ENCODE results near the gene FMNL2.
"Not testable (repeated sequence)": the region's sequence is repeated elsewhere in the genome, so short reads cannot be mapped to it uniquely, and the experiment has no call there.

The FMNL2 gene

DNA sequence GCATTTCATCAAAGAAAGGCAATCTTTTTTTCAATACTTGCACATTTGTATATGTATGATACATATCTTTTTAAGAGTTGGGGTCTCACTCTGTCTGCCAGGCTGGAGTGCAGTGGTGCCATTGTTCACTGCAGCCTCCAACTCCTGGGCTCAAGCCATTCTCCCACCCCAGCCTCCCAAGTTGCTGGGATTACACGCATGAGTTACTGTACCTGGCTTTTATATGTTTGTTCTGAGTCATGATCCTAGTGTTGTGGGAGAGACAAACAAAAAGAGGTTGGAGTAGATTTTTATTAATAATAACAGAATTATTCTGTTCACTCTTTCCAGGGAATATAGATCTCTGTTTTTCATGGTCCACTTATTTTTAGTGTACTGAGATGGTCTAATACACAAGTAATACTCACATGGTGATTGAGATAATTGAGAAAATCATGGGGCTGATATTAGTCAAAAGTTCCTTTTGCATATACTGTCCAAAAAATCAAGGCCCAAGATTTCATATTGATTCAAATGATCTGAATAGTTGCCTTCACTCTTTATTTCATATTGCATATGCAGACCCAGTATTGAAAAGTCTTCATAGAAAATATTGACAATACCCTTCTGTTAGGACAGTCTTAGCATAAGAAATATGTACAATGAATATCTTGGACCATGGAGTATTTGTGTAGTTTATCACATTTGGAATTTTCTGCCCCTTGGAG, 138.3 kb downstream of the FMNL2 start:
- DNase-seq, result no peak

DNA sequence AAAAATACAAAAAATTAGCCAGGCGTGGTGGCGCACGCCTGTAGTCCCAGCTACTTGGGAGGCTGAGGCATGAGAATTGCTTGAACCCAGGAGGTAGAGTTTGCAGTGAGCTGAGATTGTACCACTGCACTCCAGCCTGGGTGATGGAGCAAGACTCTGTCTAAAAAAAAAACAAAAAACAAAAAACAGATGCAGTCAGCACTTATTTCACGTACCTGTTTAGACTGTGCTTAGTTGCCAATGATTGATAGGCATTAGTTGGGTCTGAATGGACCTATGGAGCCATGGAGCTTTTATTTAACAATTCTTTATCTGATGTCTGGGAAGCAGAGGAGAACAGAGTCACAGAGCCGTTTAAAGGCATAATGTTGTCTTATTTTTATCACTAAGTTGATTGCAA, 139.5 kb downstream of the FMNL2 start:
- DNase-seq, result not testable (repeated sequence)

DNA sequence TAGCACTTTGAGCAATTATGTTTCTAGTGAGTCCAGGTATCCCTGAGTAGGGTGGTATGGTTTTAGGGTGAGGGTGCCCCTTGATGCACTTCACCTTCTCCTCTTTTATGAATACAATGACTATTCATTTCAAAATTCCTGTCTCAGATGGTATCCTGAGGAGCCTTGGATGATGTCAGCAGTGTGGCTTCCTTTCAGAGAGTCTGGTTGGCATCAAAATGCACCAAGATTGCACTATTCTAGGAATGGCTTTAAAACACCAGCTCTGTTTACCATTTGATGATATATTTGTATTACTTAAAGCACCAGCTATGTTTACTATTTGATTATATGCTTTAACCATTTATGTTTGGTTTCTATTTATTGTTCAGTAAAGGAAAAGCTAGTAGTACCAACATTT, 141.0 kb downstream of the FMNL2 start:
- no peak for DNase-seq

DNA sequence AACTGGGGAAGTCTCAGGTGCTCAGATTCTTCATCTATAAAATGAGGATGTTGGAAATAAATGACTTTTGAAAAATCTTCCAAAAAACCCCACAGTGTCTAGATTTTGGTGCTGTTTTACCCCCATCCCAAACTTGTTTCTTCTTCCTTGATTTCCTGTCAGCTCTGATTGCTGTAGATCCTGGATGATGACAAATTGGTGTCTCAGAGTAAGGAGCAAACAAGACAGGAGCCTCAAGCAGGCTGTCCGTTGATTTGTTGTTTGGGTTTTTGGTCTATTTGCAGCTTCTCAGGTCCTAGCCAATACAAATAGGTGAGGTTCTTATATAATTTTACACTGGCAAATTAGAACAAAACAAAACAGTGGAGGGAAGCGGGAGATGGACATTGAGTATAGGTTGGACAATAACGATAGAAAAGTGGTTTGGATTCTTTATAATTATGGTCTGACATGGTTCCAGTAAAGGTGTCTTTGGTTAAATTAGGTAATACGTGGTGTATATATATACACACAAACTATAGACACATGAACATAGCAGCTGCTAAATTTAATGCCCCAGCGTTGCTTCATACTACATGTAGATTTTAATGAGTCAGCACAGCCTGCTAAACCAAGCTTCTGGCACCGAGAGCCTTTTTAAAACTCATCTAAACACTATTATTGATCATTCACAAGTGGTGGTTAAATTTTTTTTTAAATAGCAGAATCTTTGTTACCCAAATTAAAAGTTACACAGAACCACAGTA, 142.5 kb downstream of the FMNL2 start:
- no peak for DNase-seq

DNA sequence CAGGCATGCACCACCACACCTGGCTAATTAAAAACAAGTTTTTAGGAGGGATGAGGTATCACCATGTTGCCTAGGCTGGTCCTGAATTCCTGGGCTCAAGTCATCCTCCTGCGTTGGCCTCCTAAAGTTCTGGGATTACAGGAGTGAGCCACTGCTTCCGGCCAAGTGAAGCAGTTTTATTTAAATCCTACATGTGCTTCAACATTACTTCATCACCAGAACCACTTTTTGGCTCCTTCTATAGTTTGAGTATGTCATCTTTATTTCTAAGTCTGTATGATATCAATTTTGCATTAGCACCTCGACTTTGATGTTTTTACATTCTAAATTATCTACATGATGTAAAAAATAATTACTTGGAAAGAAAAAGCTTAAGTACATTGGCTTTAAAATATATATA, 144.3 kb downstream of the FMNL2 start:
- no peak for DNase-seq

DNA sequence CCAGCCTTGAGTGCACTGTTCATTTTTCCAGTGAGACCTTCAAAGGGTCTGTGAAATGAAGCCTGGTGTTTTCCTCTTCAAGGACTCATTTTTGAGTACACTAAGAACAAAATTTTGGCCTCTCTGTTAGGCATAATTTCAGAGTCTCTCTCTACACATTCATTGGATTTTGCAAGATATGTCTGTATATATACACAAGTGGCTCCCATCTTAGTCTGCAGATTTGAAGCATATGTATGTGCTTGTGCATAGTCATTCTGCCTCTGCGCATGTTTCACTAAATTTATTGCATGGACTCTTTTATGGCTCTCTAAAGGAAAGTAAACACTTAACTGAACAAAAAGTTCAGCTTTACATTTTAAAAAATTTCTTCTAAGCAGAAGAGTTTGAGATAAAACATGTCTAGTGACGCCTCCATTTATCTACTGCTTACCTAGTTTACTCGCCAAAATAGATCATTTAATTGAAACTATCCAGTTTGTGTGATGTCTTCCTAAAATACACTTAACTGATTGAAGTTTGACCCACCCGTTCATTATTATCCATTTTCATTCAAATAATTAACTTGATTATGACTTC, 145.9 kb downstream of the FMNL2 start:
- no peak for DNase-seq

DNA sequence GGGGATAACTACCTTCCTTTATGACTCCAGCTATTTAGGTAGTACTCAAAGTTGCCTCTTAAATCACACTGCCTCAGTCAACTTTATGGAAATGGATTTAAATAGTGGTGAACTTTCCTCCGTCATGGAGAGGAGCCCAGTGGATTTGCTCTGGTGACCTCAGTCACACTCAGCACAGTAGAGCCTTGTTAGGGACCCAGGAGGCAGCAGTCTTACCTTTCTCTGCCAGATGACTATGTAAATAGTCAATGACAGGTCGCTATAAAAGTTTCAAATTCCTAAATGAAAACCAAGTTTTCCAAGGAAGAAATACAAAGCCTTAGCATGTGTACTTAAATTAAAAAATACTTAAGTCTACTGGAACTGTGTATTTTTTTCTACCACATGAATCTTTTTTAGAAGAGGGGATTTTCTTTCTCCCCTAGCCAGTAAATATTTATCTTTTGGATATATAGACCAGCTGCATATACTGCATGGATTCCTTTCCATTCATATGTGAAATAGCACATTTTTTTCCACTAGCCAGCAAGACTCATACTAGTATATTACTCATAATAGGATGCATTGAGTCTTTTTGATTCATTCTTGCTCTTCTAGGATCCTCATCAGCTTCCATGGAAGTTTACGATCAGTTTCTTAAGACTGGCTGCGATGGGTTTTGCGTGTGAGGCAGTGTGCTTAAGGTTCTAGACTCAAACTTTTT, 147.1 kb downstream of the FMNL2 start:
- no peak for DNase-seq

DNA sequence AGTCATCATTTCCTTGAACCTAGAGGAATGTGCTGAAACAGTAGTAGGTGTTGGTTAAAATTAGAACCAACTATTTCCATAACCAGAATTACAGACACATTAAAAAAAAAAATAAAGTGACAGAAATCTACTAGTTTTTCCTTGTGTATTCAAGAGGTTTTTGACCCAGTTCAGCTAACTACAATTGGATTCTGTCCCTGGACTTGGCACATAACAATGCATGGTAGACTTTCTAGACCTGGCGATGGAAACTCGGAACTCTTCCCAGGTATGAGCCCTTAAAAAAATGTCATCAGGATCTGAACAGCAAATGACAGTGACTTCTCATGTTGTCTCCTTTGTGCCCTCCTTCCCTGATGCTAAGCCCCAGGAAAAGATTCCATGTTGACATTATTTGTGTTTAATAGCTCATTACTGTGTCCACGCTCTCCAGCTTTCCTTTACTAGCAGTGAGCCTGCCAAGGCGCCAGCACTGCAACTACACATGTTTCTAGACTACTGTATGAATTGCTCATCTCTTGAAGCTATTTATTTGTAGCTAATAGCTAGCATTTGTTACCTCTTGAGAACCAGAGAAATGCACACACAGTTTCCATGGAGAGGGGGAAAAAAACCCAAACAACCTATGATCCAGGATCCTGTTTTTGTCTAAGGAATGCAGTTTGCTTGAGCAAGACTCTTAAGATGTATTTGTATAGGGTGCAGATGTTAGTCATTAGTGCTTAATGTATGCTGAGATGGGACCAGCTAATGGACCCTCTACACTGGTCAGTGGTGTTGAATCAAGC, 148.5 kb downstream of the FMNL2 start:
- no peak for DNase-seq

DNA sequence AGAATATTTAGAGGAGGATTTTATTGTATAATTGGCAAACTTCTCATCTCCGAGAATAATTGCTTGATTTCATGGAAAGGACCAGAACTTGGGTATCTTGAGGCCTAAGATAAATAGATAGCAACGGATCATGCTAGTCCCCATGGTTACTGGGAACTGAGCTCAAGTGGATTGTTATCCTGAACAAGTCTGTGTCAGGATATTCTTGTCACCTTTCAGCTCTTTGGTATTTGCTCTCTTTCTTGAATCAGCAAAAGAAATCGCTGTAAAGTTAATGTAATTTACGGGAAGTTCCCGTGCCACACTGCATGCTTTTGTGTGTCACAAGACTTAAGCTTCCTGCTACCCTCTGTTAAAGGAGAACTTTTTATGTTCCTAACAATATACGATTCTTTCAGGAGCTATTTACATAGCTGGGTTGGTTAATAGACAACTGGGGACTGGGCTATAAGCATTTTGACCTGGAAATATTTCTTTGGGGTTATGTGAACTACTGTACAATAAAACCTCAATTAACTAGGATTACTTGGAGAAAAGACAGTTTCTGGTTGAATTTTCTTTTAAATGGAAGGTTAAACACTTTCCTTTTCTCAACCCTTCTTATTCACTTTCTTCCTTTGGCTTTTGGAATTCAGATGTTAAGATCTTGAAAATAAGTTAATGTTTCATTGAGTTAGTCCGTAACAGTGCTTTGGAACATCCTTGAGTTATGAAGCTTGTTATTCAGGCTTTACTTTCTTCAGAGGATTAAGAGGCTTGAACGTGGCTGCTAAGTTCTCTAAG, 151.2 kb downstream of the FMNL2 start:
- no peak for DNase-seq

DNA sequence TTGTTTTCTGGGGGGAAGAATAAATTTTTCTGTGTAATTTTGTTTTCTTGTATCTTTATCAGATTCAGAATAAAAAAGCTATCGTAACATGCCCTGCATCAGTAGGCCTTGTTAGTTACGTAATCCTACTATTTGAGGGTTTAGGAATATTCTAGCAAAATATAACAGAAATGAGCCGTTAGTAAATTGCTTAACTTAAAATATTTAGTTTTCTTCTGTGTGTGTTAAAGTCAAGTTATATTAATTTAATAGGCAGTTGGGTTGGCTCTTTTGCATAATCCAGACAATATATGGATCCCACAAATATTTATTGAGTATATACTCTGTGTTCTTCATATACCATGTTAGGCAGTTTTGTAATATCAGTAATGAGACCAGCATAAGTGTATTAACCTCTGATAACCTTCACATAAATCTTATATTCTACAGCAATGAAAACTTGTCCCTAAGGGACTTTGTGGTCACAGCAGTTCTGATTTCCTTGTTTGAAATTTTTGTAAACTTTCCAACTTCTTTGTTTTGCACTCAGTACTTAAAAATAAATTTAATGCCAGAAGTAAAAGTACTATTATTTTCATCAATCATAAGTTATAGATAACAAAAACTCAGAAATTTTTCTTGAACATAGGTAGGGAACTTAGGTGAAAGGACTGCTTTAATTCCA, 151.9 kb downstream of the FMNL2 start:
- no peak for DNase-seq

DNA sequence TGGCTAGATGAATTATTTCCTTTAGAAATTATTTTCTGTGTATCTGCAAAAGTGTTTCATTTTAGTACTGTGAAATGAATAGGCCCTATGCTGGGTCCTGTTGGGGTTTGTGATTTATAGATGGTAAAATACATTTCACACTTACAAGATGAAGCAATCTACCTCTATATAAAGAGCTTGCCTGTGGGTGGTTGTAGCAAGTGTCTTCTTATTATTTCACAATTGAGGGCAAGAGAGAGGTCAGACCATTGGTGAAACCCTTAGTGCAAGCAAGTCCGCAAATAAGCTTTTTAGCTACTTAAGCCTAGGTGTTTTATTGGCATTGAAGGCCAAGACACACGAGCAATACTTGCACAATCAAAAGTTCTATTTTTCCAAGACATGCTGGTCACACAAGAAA, 153.1 kb downstream of the FMNL2 start:
- DNase-seq, result no peak

DNA sequence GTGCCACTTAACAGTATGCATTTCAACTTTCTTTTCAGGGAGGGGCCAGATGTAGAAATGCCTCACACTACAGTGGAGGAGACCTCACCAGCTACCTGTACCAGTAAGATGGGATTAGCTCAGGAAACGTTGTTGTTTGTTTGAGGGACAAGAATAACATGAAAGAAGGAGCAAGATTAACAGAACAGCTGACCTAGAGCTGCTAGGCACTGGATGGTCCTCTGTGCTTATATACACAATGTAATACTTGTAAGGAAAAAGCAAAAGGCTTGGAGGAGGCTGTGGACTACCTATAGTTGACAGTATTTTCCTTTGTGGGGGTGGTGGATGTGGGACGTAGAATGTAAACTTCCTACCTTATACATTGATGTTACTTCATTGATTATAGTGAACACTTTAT, 154.4 kb downstream of the FMNL2 start:
- DNase-seq, result no peak

DNA sequence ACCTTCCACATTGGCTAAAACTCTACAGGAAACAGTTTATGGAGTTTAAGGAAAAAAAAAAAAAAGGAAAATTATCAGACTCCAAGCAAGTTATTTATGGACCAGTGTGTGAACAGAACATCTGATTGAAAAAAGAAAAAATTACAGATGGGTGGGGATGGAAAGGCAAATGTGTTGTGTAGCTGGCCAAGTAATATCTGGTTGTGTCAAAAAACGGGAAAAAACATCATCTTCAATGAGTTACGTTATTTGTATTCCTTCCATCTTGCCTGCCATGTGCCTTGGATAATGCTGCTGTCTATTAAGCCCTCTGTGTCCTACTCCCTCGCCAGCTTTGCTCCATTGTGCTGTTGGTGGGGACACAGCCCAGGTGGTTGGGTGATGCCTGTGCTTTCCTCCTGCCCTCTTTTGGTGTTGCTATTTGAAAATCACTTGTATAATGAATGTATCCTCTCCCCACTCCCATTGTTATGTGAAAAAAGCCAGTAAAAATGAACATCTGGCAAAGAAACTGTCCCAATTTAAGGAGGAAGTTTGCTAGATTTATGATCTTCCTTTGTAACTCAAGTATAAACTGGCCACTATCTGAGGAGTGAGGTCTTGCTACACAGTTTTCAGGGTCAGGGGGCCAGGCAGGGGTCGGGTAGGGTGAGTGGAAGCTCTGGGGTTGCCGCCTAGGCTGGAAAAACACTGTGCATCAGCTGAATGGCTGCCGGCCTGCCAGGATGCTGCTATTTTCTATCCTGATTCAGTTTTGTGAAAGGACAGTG, 155.9 kb downstream of the FMNL2 start:
- DNase-seq, result no peak

DNA sequence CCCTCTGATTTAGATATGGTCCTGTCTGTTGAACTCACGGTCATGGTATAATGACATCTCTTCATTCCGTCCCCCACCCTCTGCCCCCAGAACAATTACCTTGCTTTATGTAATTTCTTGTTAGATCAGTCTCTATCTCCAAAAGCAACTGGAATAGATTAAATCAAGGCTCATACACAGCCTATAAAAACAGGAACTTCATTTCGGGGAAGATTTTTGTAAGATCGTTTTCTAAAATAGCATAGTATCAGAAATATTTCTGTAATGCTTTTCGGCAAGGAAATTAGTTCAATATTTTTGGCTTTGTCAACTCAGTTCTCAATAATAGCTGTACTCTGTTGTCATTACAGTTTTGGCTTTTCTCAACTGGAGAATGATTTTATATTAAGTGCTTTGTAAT, 157.2 kb downstream of the FMNL2 start:
- DNase-seq, result no peak

DNA sequence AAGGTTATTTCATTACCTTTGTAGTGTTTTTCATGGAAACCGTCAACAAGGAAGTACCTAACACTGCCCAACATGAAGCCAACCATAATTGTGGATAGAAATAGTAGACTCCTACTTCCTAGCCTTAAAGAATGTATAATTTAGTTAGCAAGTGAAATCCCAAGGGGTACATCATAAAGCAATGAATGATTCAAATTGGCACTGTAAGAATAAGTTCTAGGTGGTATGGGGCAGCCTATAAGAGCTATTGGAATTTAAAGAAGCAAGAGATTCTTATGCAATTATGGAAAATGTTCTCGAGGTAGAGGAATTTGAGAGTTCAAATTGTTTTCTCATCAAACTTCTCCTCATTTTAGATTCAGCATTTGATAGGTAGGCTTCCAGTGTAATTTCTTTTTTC, 157.9 kb downstream of the FMNL2 start:
- DNase-seq, result no peak

DNA sequence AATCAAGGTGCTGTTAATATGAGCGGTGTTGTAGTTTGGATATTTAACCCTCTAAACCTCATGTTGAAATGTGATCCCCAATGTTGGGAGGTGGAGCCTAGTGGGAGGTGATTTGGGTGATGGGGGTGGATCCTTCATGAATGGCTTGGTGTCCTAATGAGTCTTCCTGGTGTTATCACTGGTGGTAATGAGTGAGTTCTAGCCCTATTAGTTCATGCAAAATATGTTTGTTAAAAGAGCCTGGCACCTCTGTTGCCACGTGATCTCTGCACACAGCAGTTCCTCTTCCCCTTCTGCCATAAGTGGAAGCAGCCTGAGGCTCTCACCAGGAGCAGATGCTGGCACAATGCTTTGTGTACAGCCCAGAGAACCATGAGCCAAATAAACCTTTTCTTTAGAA, 158.4 kb downstream of the FMNL2 start:
- no peak for DNase-seq

DNA sequence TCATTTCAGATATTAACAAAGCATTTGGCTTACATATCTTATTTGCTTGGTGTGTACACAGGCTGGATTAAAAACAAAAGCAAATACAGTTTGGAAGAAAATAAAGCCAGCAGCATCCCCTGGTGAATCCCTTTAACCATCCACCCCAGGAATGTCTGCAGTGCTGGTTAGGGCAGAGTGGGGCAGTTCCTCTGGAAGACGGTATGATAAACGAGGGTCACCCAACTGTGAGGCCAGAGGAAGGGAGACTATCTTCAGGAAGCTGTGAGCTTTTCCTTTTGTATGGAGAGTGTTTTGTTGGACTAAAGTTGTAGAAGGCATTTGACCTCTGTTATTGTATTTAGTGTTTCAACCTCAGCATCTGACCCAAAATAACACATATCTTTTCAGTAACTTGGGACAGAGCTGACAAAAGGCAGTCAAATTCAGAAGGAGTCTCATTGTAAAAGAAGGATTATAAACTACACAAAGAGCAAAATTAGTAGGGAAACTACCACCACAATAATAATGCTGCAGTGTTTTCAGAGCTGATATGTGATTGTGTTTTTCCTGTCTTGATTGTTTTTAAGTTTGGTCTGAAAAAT, 159.1 kb downstream of the FMNL2 start:
- no peak for DNase-seq

DNA sequence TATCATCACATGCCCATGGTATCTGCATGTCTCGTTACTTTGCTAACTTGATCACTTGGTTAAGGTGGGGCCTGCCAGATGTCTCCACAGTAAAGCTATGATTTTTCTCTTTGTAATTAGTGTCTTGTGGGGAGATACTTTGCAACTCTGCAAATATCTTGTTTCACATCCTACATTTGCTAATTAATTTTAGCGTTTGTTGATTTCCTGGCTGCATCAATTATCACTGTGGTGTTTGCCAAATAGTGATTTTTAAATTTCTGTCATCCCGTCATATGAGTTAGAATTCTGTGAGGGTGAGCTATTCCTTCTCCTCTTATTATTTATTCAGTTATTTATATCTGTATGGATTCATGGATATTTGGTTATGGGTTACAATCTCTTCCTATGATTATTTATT, 161.4 kb downstream of the FMNL2 start:
- DNase-seq, result no peak

DNA sequence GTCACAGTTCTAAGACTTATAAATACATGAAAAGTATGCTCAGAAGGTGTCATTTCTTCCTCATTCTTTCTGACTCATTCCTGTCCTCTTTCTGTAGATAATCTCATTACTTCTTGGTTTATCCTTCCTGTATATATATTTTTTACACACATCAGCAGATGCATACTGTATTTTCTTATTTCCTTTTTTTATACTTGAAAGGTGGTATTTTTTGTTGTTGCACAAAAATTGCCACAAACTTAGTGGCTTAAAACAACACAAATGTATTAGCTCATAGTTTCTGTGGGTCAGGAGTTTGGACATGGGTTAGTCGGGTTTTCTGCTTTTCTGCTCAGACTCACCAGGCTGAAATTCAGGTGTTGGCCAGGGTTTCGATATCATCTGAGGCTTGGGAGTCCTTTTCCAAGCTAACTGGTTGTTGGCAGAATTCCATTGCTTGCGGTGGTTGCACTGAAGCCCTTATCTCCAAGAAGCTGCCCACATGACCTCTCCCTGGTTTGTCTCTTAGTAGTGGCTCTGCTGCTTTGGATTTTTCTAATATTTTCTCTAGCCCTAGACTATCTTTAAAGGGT, 162.6 kb downstream of the FMNL2 start:
- no peak for DNase-seq

DNA sequence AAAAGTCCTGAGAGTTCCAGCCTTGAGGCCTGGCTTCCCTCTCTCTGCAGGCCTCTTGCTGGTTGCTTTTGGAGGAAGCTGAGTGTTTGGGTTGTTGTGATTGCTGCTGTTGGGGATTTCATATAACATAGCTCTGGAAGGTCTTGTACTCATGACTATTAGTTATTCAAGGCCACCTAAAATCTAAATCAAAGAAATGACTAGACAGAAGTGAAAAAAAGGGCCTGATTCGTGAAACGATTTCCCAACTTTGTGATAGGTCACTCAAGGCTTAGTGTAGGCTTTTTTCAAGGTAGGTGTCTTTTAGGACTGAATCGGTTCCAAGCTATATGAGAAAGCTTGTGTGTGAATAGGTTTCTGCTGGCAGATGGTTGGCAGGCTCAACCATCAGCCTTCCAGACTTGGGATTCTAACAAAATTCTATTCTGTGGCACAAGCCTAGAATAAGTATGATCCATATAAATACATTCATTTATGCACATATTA, 164.4 kb downstream of the FMNL2 start:
- DNase-seq, result no peak
